ENCODE data around the gene KIF26B.

The KIF26B gene

DNA sequence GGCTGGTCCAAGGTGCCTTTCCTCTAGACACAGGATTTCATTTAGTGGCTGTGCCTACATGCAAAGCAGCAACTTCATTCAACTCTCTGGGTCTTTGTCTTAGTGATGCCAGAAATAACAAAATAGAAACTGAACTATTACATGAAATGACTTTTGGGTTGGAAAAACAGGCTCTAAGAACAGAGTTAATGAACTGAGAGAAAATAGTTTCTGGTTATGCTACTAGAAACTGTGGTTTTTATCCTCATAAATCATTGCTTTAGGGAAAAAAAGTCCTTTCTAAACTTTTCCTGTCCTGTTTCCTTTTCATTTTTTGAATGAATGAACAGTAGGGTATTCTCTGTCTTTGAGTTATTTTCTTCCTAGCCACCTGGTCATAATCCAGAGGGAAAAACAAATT is 424.0 kb downstream of the KIF26B start:
- no peak for DNase-seq

DNA sequence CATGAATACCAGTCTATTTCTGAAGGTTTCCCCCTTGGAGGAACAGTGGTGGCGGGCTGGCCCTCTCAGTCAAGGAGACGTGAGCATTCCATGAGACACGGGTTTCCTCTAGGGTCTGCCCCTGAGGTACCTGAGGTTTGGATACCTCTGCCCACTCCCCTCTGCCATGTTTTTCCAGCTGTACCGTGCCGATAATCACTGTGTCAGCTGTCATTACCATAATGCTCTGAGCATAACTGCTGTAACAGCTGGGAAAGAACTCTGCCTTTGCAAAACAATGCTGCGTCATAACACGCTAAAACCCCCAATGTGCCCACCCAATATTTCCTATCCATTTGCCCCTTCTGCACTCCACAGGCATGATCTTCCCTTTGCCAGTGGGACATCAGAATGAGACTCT is 425.1 kb downstream of the KIF26B start:
- DNase-seq, result no peak

DNA sequence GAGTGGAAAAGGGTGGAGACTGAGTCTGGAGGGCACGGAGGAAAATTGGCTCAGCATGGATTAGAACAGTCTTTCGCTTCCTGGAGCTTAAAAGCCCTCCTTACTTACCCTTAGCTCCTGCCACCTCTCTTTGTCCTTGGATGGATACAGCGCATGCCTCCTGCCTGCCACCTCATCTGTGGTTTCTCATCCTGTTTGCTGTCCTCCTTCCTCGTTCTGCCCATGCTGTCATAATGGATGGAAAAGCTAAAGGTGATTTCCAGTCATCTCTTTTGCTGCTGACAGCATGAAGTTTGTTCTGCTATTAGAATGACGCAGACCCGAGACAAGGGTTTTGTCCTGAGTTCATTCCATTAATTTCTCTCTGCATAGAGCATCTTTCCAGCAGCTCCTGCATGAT is 425.9 kb downstream of the KIF26B start:
- DNase-seq, result no peak

DNA sequence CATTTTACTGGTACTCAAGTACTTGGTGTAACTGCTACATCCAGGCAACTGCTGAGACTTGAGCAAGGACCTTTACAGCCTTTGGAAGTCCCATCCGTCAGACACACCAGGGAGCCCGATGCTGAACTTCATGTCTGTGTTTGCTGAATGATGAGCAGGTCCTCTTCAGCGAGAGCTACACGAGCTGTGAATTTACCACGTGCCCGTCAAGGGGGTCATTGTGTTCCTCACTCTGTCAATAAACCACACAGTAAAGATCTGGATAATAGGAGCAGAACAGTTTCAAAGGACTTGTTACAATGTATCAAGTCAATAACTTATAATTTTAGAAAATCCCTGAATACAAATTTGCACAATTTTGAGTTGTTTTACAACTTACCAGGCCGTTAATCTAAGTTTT is 427.2 kb downstream of the KIF26B start:
- DNase-seq, result no peak

DNA sequence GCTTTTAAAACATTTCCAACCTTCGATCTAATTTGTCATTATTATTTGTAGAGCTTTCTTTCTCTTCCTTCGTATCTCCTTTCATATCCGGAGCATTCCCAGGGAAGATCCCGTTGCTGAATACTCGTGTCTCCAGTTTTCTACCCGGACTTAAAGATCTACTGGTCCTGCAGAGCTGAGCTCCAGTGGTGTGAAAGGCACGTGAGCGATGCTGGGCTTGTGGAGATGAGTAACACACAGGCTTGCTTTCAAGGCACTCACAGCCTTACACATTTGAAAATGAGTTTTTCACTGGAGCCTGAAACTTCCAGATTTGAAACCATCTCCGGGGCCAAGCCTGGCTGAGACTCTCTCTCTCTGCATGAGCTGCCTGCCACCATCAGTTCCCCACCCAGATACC is 428.3 kb downstream of the KIF26B start:
- no peak for DNase-seq

DNA sequence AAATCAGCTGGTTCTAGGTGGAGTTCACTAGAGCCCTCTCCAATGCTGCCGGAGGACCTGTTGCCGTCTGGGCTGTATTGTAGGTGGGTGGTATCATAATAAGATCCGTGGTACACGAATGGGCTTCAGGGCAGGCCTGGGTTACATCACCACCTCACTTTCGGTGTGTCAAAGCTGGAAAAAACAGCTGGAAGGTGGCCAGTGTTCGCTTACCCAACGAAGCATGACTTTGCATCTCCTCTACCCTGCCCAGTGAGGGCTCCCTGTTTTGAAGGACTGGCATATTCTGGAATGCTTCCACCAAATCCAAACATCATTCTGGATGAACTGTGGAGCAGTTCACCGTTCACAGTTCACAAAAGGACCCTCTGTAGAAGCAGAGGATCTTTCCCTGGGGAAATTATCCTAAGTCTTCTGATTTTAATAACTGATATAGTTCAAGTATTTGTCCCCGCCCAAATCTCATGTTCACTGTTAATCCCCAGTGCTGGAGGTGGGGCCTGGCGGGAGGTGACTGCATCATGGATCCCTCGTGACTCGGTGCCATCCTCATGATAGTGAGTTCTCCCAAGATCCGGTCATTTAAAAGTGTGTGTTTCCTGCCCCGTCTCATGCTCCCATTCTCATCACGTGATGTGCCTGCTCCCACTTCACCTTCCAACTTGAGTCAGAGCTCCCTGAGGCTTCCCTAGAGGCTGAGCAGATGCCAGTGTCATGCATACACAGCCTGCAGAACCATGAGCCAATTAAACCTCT is 429.0 kb downstream of the KIF26B start:
- no peak for DNase-seq

DNA sequence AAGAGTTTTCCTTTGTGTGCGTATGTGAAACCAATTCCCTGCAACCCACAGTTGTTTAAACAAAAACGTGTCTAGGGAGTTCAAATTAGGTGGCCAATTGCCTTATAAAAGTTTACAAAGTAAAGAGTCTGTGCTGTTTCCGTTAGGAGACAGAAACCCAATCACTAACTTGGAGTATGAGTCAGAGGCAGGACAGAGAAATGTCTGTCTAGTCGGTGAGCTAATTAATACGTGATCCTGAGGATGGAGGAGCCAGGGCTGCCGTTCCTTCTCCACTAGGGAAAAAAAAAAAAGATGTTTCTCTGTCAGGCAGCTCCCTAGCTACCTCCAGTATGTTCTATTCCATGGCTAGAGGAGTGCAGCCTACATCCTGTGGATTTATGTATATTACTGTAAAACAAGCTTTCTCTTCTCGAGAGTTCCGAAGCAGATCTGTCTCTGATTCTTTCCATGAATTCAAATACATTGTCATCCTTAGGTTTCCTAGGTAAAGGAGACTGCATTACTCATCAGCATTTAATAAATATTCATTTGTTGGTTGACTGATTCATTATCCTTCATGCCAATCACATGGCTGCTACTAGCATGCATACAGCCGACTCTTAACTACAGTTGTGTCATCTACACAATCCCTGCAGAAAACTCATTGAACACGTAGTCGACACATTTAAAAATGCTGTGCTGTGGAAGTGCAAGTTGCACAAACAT is 430.6 kb downstream of the KIF26B start:
- DNase-seq, result no peak

DNA sequence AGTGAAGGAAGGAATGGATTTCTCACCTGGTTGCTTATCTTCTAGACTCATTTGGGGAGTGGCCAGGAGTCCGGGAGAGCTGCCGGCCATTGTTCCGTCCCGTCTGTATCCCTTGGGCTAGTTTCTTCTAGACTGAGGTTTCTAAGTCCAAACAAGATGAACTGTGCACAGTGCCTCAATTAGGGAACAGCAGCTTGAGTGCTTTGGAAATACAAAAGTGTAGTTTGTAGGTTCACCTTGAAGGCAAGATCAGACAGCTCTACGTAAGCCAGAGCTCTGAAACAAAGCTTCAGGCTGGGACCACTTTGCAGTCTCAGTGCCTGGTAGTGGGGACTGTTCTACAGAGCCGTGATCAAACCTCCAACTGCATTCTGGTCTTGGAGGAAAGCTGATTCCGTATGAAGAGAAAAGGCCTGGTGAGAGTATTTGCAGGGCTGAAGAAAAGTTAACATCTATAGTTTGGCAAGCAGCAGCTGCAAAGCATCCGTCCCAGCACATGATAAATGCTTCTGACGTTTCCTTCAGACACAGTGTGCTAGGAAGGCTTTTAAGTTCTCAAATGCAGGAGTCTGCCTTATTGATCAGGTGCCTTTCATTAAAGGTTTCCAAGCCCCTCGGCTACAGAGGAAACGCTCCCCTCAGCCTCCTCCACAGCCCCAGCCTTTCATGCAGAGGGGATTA is 432.8 kb downstream of the KIF26B start:
- no peak for DNase-seq

DNA sequence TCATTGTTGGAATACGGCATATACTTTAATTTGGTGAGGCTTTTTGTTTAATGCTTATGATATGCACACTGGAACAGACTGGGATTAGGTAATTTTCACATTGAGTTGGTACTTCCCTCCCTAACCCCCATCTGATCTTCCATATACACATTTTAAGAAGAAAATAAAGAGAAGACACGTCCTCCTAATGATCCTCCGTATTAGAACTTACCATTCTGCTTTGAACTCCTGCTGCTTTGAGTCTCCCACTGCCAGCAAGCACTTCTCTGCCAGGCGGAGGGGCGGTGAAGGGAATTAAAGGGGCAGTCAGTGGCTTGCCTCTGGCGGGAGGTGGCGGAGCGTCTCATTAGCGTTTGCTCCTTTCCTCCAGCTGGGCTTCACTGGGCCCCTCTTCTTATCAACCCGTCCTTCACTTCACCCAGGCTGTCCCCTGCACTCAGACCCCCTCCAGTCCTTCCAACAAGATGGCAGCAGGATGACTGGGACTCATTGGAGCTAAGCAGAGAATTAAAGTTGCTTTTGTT is 433.4 kb downstream of the KIF26B start:
- DNase-seq, result no peak

DNA sequence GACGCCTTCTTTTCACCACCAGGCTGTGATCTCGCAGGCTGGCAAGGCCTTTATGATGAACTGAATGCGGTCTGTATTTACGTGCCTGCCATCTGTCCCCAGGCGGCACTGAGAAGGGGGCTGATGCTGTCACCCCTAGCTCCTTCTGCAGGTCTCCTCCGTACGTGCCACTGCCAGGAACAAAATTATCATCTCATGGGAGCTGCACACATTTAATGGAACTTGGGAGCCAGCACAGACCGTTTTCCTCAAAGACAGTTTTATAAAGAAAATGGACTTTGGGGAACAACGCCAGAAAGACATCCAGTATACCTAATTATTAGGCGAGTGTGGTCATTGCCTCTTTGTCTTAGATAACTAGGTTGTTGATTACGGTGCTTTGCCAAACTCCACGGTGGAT is 434.5 kb downstream of the KIF26B start:
- DNase-seq, result no peak

DNA sequence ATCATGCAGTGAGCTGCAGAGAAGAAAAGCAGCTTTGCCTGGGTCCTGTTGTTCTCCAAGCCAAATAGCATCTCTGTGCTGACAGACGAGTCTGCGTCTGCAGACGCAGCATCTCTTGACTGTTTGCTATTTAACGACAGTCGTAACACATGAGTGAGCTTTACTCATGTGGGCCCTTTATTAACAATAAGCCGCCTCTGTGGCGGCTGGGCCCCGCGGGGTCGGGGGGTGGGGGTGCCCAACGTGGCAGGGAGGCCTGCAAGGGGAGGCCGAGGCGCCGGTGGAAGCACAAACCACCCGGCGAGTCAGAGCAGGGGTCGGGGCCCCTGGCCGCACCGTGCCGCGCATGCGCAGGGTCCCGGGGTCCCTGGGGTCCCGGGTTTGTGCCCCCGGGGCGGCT is 435.1 kb downstream of the KIF26B start:
- DNase-seq, result no peak

DNA sequence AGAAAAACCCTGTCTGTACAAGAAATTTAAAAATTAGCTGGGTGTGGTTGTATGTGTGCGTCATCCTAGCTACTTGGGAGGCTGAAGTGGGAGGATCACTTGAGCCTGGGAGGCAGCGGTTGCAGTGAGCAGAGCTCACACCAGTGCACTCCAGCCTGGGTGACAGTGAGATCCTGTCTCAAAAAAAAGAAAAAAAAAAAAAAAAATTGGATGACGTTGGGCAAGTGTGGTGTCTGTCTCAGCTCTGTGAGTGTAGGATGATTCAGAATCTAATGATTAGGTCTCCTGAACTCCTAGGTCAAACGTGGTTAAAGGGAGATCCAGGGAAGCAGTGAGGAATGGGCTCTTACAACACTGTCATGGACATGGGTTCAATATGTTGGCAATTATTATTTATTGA is 435.9 kb downstream of the KIF26B start:
- no peak for DNase-seq

DNA sequence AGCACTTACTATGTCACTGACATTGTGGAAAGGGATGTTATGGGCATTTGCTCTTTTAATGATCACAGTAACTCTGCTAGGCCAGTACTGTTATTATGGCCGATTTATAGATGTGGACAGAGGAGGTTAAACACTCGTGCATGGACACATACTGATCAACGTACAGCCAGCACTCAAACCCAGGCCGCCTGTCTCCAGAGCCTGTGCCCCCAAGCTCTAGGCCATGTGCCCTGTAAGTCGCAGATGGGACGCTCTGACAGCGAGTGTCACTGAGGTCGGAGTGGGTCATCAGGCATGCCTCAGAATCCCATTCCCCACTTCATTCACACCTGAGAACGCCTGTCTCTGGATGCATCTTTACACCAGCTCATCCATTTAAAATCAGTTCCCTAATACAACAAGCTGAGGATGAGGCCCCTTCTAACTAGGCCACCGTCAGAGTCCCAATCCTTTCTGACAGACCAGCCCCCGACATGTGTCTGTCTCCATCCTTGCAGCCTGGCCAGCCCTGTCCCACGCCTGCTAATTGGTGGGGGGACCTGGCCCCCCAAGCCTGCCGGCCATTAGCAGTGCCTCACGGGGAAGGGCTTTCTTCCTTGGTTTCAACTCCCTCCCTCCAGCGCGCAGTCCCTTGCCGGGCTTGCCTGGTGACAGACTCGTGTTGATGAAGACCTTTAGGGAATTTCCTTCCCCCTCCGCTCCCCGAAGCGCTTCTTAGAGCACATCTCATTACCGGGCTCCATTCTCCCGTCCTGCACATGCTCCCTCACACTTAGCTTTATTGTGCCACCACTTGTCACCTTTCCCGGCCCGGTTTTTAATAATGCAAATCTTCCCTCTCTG is 436.8 kb downstream of the KIF26B start:
- no peak for DNase-seq

DNA sequence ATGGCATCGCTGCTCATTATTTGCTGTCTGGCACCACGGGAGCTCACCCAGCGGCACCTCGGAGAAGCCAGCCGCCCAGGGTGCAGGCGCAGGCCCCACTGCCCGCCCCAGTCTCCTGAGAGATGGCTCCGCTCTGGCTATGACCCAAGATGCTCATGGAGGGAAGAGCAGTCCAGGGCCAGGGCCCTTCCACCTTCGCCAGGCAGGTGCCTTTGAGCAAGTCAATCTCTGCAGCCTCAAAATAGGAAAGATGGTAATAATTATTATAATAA is 437.3 kb downstream of the KIF26B start:
- no peak for DNase-seq

DNA sequence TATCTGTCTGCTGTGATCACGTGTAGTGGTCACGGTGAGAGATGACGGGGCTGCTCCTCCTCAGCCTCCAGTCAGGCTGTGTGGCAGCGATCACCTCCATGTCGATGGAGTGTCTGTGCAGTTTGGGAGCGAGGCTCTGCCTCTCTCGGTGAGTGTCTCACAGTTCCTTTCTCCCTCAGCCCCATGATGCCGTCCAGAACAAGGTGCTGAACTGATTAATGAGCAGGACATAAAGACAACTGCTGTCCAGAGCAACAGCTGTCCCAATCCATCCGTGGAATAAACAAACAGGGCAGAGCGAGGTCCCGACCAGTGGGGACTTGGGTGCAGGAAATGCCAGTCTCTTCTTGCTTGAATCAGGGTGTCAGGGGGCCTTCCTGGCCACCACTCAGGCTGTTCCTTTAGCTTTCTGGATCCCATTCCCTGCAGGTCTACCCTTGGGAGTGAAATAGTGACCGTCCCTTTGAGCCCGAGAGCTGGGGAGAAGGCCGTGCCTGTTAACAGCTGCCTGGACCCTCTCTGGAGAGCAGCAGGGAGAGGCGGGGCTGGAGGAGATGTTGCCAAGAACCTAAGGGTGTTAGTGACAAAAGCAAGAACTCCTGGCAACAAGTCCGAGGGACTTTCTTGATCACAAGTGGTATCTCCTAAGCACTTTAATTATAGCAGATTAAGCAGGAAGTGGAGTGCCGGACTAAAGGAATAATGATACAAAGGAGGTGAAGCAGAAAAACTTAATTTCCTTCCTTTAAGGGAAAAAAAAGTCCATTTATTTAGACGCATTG is 443.9 kb downstream of the KIF26B start:
- DNase-seq, result no peak

DNA sequence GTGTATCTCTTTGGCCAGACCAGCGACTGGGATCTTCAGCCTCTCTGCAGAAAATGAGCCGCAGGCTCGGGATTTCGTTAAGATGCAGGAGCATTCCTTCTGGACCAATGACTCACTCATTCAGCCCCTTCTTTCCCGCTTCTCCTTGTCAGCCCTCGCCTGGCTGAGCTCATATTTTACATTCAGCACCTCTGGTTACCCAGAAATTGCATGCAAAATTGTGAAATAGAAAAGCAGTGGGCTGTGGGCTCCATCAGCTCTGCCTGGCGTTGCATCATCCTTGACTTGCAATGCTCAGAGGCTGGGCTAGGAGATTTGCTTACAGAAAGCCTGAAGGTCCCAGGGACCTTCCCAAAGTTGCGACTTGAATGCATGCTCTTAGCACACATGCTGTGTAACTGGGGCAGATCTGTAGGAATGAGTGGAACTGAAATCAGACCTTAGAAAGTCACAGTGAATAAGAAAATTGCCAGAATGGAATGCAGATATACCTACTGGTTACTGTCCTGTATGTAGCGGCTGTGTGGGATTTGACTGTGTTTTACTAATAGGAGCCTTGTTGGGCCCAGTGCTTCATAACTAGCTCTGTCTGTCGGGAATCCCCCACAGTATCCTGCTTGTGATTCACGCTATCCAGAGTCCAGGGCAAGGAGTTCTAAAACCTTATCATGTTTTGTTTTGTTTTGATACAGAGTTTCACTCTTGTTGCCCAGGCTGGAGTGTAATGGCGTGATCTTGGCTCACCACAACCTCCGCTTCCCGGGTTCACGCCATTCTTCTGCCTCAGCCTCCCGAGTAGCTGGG is 444.8 kb downstream of the KIF26B start:
- DNase-seq, result no peak

DNA sequence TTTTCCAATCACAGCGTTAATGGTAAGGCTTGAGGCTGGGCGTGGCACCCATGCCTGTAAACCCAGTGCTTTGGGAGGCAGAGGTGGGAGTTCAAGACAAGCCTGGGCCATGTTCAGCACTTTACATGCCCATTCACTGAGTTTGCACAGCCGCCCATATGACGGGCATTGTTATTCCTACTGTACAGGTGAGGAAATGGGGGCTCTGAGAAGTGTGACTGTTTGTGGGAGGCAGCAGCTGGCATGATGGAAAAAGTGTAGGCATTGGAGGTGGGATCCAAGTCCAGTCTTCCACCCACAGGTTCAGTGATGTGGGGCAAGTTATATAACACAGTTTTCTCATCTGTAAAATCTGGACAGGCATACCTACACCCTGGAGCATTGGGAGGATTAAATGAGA is 445.9 kb downstream of the KIF26B start:
- DNase-seq, result no peak

DNA sequence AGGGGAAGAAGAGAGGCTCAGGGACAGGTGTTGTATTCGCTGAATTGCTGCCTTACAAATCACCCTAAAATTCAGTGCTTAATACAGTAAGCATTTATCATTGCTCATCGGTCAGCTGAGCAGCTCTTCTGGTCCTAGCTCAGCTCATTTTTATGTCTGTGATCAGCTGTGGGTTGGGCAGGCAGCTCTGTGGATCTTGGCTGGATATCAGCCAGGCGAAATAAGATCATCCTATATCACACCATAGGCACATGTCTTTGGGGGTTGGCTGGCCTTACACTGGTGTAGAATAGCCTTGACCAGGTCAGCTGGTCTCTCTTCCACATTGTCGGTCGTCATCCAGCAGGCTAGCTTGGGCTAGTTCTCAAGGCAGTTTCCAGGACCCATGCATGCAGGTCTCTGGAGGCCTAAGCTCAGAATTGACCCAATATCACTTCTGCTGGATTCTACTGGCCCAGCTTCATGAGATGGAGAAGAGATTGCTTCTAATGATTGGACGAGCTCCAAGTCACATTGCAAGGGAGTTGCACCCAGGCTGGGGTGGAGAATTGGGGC is 448.6 kb downstream of the KIF26B start:
- no peak for DNase-seq

DNA sequence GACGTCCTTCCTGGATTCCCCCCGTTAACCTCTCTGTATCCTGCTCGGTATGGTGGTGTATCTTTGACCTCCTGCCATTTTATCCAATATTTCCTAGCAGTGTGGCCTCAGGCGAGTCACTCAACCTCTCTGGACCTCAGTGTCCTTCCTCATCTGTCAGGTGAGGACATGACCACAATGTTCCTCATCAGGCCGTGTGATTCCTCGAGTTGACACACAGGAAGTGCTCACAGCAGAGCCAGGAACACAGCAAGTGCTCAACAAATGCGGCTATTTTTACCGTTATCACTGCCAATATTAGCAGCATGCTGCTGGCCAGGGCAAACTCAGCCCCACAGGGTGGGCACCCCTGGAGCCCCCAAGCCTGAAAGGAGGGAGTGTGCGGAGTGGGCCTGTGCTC is 450.2 kb downstream of the KIF26B start:
- no peak for DNase-seq

DNA sequence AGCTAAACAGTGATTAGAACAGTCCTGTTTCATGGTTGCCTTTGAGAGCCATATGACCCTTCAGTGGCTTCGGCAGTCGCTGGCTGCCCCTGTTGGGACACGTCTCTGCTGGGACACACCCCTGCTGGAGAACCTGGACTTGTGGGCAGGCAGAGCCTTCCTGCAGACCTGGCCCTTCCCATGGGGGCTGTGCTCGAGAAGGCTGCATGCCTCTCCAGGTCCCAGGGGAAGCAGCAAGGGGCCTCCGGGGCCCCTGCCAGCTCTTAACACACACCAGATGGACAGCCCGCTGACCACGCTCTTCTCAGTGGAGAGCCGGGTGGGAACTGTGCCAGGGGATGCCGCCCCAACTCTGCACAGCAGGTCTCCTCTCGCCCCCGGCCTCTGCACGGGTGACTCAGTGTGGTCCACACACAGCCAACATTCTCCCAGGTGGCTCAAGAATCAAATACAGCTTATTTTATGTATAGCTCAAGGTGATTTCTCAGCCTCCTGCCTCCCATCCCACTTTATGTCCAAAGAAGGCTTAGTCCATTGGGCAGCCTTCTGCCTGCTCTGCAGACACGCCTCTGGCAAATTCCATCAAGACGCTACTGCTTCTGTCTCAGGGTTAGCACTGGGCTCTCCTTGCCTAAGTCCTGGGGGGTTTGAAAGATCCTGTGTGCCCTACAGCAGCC is 450.8 kb downstream of the KIF26B start:
- DNase-seq, result no peak

Data from activated CD8-positive, alpha-beta memory T cell treated with anti-CD3 and anti-CD28 coated beads, Interleukin-2, amount 50 U/mL, for 4 hours (primary cell).